Measurements from ENCODE around the gene ZBTB20.

DNA sequence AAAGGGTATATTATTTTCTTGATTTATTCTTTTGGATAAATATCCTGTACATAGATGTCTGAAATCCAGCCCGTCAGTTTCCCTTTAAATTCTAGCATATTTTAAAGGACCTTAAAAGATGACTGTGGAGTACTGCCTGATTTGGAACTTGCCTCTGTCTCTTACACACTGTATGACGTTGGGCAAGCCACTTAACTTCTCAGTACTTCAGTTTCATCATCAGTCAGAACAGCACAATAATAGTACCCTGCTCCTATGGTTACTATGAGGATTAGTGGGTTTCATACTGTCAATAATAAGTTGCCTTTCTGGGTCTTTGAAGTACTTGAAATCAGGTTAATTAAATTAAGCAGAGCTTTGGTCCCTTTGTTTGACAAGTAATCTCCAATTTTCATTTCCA is 479.0 kb downstream of the ZBTB20 start:
- TF ChIP-seq POLR2AphosphoS5 (IDR thresholded peaks at IDR 0.05; ENCODE audit: low read depth) (no peak), CTCF (IDR thresholded peaks at IDR 0.05; ENCODE audit: insufficient read depth, low read length) (no peak), GABPA (IDR thresholded peaks at IDR 0.05; ENCODE audit: low read depth) (no peak)
